ENCODE measurements around the gene ZSWIM7.

ZSWIM7 gene

DNA sequence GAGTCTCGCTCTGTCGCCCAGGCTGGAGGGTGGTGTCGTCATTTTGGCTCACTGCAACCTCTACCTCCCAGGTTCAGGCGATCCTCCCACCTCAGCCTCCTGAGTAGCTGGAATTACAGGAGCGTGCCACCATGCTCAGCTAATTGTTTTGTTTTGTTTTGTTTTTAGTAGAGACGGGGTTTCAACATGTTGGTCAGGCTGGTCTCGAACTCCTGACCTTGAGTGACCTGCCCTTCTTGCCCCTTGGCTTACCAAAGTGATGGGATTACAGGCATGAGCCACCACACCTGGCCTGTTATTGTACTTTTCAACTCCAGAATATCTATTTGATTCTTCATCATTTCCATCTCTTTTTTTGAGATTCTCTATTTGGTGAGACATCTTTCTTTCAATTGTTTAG is 63.6 kb downstream of the ZSWIM7 start:
- in situ Hi-C loops (cut with MboI; ENCODE audit: low sequenced_read_pairs) = no loop called here

DNA sequence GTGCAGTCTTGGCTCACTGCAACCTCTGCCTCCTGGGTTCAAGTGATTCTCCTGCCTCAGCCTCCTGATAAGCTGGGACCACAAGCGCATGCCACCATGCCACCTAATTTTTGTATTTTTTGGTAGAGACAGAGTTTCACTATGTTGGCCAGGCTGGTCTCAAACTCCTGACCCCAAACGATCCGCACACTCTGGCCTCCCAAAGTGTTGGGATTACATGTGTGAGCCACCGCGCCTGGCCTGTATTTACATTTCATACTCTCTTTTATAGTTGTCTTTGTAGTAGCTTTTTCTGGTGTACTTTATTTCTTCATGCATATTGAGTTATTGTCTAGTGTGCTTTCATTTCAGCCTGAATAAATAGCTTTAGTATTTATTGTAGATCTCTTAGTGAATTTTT is 64.6 kb downstream of the ZSWIM7 start:
- in situ Hi-C loops (cut with MboI; ENCODE audit: low sequenced_read_pairs) = no loop called here

DNA sequence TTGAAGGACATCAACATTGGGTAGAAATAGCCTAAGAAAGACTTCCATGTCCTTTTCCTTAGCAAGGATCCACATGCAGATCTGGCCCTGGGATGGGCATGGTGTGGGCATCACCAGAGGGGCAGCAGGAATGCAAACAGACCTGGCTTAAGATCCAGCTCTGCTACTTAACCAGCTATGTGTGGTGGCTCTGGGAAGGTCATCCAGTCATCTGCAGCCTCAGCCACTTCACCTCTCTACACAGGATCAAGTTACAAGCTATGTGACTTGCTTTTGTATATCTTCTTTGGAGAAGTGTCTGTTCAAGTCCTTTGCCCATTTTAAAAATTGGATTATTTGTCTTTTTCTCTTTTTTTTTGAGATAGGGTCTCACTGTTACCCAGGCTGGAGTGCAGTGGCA is 68.1 kb downstream of the ZSWIM7 start:
- in situ Hi-C loops (cut with MboI; ENCODE audit: low sequenced_read_pairs) = no loop called here

DNA sequence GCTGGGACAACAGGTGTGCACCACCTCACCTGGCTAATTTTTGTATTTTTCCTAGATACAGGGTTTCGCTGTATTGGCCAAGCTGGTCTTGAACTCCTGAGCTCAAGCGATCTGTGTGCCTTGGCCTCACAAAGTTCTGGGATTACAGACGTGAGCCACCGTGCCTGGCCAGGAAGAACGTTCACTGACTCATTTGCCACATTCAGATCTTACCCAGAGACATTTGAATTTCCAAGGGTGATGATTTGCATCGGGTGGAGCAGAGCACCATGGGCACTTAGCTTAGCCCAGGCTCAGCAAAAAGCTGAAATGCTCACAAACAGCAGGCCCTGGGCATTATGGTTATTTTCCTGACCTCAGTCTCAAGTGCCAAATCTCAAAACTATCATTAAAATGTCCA is 69.1 kb downstream of the ZSWIM7 start:
- in situ Hi-C loops (cut with MboI; ENCODE audit: low sequenced_read_pairs) = no loop called here

DNA sequence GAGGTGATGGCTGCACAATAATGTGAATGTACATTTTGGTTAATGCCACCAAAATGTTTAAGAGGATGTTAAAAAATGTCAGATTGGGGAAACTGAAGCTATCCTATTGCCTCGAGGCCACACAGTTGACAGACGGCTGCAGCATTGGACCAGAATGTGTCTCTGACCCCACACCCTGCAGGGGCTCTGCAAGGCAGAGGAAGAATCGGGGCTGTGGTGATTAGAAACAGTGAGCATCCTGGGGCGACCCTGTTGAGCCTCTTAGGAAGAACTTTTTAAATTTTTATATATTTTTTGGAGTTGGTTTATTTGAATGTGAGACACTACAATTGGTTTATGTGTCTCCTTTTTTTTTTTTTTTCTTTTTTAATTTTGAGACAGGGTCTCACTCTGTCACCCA is 69.6 kb downstream of the ZSWIM7 start:
- in situ Hi-C loops (cut with MboI; ENCODE audit: low sequenced_read_pairs) = no loop called here

DNA sequence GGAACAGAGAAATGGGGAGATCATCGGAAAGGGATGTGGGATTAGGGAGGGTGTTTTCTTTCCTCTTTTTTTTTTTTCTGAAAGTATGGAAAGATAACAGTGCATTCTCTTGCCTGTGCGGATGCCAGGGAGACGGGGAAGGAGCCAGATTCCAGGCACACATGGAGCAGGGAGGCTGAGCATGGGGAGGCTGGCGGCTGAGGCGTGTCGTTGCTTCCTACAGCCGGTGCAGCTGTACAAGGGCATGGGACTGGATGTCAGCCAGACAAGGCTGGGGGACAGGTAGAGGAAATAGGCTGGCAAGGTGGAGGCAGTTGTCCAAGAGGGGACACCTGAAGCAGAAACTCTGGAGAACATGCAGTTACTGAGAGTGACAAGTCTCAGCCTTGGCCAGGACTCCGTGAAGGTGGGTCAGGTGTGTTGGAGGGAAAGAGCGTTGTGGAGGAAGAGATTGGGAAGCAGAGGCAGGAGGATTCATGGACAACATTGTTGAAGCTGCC is 71.2 kb downstream of the ZSWIM7 start:
- in situ Hi-C loops (cut with MboI; ENCODE audit: low sequenced_read_pairs) = no loop called here

Measured in hTERT RPE-1 (cell line).